Smooth muscle cell (in vitro differentiated cells): Measurements from ENCODE around the gene DENND5B. TPM values are rescaled to one million over a fixed set of nuclear protein-coding genes. Genes with fewer than 3 reads are reported as not detected.
"Not testable (repeated sequence)": the region's sequence is repeated elsewhere in the genome, so short reads cannot be mapped to it uniquely, and the experiment has no call there.

Experiments used
- DNase-seq: peaks from one replicate; lab custom pipeline; 2025; ENCODE audit not compliant: unreplicated experiment; lab: John Stamatoyannopoulos, UW
- H2AFZ ChIP-seq: fragments of 200-600 bp; sonication (generic); 2 replicates; pipeline ENCODE4 v1.6.0; 2016; ENCODE audit warnings: antibody characterized with exemption, low read depth, mild to moderate bottlenecking
- H3F3A ChIP-seq: fragments of 200-600 bp; sonication (generic); 2 replicates; pipeline ENCODE4 v1.6.0; 2017; ENCODE audit warnings: antibody characterized with exemption, low read depth
- H3K27ac ChIP-seq: fragments of 200-600 bp; sonication (generic); 2 replicates; pipeline ENCODE4 v1.5.1; 2016; ENCODE audit warnings: low read depth, mild to moderate bottlenecking
- H3K27me3 ChIP-seq: fragments of 200-600 bp; sonication (generic); 2 replicates; pipeline ENCODE4 v1.6.1; 2016; ENCODE audit warnings: low read depth, mild to moderate bottlenecking
- H3K36me3 ChIP-seq: fragments of 200-600 bp; sonication (generic); 2 replicates; pipeline ENCODE4 v1.5.1; 2016; ENCODE audit warnings: low read depth
- H3K4me1 ChIP-seq: fragments of 200-600 bp; sonication (generic); 2 replicates; pipeline ENCODE4 v1.5.1; 2016; ENCODE audit warnings: low read depth
- H3K4me2 ChIP-seq: fragments of 200-600 bp; sonication (generic); 2 replicates; pipeline ENCODE4 v1.6.0; 2016; ENCODE audit warnings: mild to moderate bottlenecking
- H3K4me3 ChIP-seq: fragments of 200-600 bp; sonication (generic); 2 replicates; pipeline ENCODE4 v1.5.1; 2016; ENCODE audit warnings: mild to moderate bottlenecking
- H3K79me2 ChIP-seq: fragments of 200-600 bp; sonication (generic); 2 replicates; pipeline ENCODE4 v1.6.0; 2016; ENCODE audit warnings: low read depth, mild to moderate bottlenecking
- H3K9ac ChIP-seq: fragments of 200-600 bp; sonication (generic); 2 replicates; pipeline ENCODE4 v1.6.0; 2016; ENCODE audit warnings: low read depth
- H3K9me3 ChIP-seq: fragments of 200-600 bp; sonication (generic); replicated peaks from 2 replicates; pipeline ENCODE4 v1.5.1; 2016; ENCODE audit warnings: low read depth
- H4K20me1 ChIP-seq: fragments of 200-600 bp; sonication (generic); 2 replicates; pipeline ENCODE4 v1.6.0; 2016; ENCODE audit warnings: low read depth
- CTCF ChIP-seq: fragments of 200-600 bp; sonication (generic); IDR thresholded peaks from 2 replicates; pipeline ENCODE4 v1.5.1; 2017; ENCODE audit warnings: borderline replicate concordance, mild to moderate bottlenecking, antibody characterized with exemption; ENCODE audit not compliant: insufficient read depth, poor library complexity, severe bottlenecking
- WGBS: methylation state at CpG from one replicate; pipeline ENCODE4 v1.1.7; 2016; ENCODE audit warnings: low lambda C conversion rate; 5-methylcytosine and 5-hydroxymethylcytosine counted together
- polyA plus RNA-seq: library from polyadenylated mRNA; unstranded; fragments of >200 nt; fragmentation: Nextera tagmentation; extraction: Ambion mirVana; gene quantifications from 2 replicates; pipeline ENCODE4 v1.2.1, GENCODE V29; 2016
- total RNA-seq: library from RNA; depleted of rRNA; stranded (reverse); fragments of >200 nt; gene quantifications from 2 replicates; pipeline ENCODE4 v1.2.3, GENCODE V29; 2014

DENND5B gene
- total and polyA plus RNA-seq, 2 experiments from 2014 or later = 12.3 to 12.7 TPM

GRCh38 chr12:31582155-31582554, 8.8 kb downstream of the DENND5B start:
- Histone ChIP-seq H3K27ac (no peak overlapping the region), H3K79me2 (peaks cover 54% of the 10 kb centered on the region), H3K27me3 (no peaks in the 10 kb centered on the region), H3K9ac (no peak overlapping the region), H3K4me3 (no peak overlapping the region), H3K36me3 (no peaks in the 10 kb centered on the region), H3F3A (no peaks in the 10 kb centered on the region), H2AFZ (no peak overlapping the region), H3K4me2 (no peak overlapping the region), H3K4me1 (peaks cover 9% of the 10 kb centered on the region), H4K20me1 (peaks cover 34% of the 10 kb centered on the region), H3K9me3 (no peaks in the 10 kb centered on the region)
- no peak for DNase-seq
- WGBS = 69% methylated on average over 3 of the region's 3 CpGs
- no peak for TF ChIP-seq CTCF

- no peak for TF ChIP-seq CTCF
- DNase-seq = no peak
- H2AFZ ChIP-seq = no peak overlapping the region
- H3K27me3 ChIP-seq = no peaks in the 10 kb centered on the region
- H3K4me1 ChIP-seq = peaks cover 12% of the 10 kb centered on the region
- no peaks in the 10 kb centered on the region for H3K9me3 ChIP-seq
- no peaks in the 10 kb centered on the region for H3F3A ChIP-seq
- H4K20me1 ChIP-seq = peaks cover 18% of the 10 kb centered on the region
- no peak overlapping the region for H3K4me2 ChIP-seq
- peaks cover 57% of the 10 kb centered on the region for H3K79me2 ChIP-seq
- no peak overlapping the region for H3K4me3 ChIP-seq
- H3K36me3 ChIP-seq = no peaks in the 10 kb centered on the region
- H3K27ac ChIP-seq = no peak overlapping the region
- 75% methylated on average over 2 of the region's 2 CpGs for WGBS
- no peak overlapping the region for H3K9ac ChIP-seq
These were observed 12.3 kb downstream of the DENND5B start for GRCh38 chr12:31578632-31579031.

DNA sequence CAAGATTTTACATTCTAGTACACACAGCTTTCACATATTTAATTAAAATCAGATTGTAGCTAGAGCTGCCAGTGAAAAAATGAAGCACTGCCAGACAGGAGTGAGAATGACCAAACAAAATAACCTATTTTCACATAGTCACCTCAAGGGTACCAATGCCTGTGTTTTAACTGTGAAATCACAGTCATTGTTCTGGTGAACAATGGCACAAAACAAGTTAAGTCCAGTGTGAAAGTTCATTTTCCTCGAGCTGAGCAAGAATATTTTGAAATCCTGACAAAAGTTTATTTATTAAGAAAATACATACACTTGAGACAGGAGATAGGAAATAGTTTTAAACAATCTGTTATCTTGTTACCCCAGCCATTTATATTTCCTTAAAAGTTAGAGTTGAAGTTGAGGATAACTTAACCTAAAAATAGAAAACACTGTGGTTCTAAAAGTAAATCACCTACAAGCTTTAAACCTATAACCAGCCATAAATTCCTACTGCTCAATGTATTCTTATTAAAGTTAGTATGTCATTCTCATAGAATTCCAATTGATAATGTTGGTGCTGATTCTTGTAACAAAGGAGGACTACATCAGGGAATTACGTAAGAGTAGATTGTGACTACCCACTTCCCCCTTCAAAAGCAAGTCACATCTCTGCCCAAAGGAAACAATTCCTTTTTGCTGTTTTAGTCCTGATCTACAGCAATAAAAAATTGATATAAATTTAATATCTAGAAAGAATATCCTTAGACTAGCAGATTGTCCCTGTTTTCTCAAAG, 15.9 kb downstream of the DENND5B start:
- Histone ChIP-seq H4K20me1 (peaks cover 20% of the 10 kb centered on the region), H2AFZ (no peak overlapping the region), H3K27me3 (no peaks in the 10 kb centered on the region), H3K9me3 (no peaks in the 10 kb centered on the region), H3K36me3 (no peaks in the 10 kb centered on the region), H3K4me3 (no peak overlapping the region), H3K27ac (no peak overlapping the region), H3K79me2 (peaks cover 39% of the 10 kb centered on the region), H3K9ac (no peak overlapping the region), H3F3A (no peaks in the 10 kb centered on the region), H3K4me2 (no peak overlapping the region), H3K4me1 (peaks cover 24% of the 10 kb centered on the region)
- DNase-seq = no peak
- WGBS = 86% methylated on average over 2 of the region's 2 CpGs
- TF ChIP-seq CTCF = no peak

DNA sequence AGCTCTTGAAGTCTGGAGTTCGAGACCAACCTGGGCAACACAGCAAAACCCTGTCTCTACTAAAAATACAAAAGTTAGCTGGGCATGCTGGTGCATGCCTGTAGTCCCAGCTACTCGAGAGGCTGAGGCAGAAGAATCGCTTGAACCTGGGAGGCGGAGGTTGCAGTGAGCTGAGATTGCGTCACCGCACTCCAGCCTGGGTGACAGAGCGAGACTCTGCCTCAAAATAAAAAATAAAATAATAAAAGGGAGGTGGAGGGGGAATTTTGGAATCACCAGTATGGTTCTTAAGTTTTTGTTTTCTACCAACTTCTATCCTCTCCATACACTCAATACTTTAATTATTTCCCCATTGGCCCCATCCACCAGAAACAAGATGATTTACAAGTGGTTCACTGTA, 16.6 kb downstream of the DENND5B start:
- H3K27ac ChIP-seq, H3K36me3 ChIP-seq, H3F3A ChIP-seq, H3K27me3 ChIP-seq, H3K4me3 ChIP-seq, H3K9ac ChIP-seq, H2AFZ ChIP-seq, H3K9me3 ChIP-seq, DNase-seq, H3K4me2 ChIP-seq: not testable (repeated sequence)
- Histone ChIP-seq H3K4me1 (peaks cover 24% of the 10 kb centered on the region), H4K20me1 (peaks cover 24% of the 10 kb centered on the region), H3K79me2 (peaks cover 39% of the 10 kb centered on the region)
- 92% methylated on average over 7 of the region's 7 CpGs for WGBS
